ENCODE measurements around the gene MAD1L1. TPM values are rescaled to one million over a fixed set of nuclear protein-coding genes. Genes with fewer than 3 reads are reported as not detected.

MAD1L1 gene
- total and polyA plus RNA-seq, 2 of the 8 experiments (the other 6 are each of a cell fraction or from before 2014, with no cell fraction given): 40.4 to 44.6 TPM

GRCh38 chr7:2042650-2043049, 190.1 kb downstream of the MAD1L1 start:
- Histone ChIP-seq H3K18ac (ENCODE audit: extremely low read depth, low read length) (no peak overlapping the region), H4K20me1 (replicated peaks in 1 of 2; ENCODE audit: control insufficient read depth in 1 of 2, insufficient read depth in 2 of 2, low read length in 2 of 2) (peaks cover 3 to 6% of the 10 kb centered on the region in 2 experiments), H3K9me3 (ENCODE audit: insufficient read depth in 2 of 2, low read depth in 1 of 2, low read length in 1 of 2) (peaks cover 0 to 3% of the 10 kb centered on the region in 2 experiments; a peak in 1 of 4 replicates), H3K36me3 (ENCODE audit: control insufficient read depth in 2 of 4, insufficient read depth in 4 of 4, low read length in 3 of 4) (peaks cover 0 to 3% (median 0%) of the 10 kb centered on the region in 4 experiments; a peak in 1 of 8 replicates), H4K91ac (replicated peaks; ENCODE audit: insufficient read length, low read length) (no peak overlapping the region), H3K4me3 (ENCODE audit: extremely low read depth in 1 of 4, insufficient read depth in 2 of 4, low read depth in 3 of 4, low read length in 4 of 4) (no peak overlapping the region), H3K23ac (ENCODE audit: insufficient read length) (no peak overlapping the region), H3K9ac (replicated peaks in 1 of 4; ENCODE audit: extremely low read depth in 1 of 4, low read depth in 3 of 4, low read length in 3 of 4) (no peak overlapping the region), H2BK20ac (ENCODE audit: low read length) (no peak overlapping the region), H4K5ac (ENCODE audit: insufficient read length, low read depth, low read length) (no peak overlapping the region), H4K8ac (ENCODE audit: extremely low read depth, insufficient read depth, low read length) (peak overlapping the region; percentile 14; the same call in 1 of the 2 replicates), H2AK5ac (ENCODE audit: low read depth, low read length) (no peak overlapping the region), H2BK5ac (ENCODE audit: low read depth, low read length) (no peak overlapping the region), H3K56ac (replicated peaks; ENCODE audit: insufficient read length, low read depth, low read length) (no peak overlapping the region), H3K79me1 (ENCODE audit: low read depth, low read length) (peaks cover 4% of the 10 kb centered on the region), H3K4me1 (replicated peaks in 1 of 4; ENCODE audit: control insufficient read depth in 3 of 4, insufficient read depth in 4 of 4, low read length in 3 of 4) (peaks cover 0 to 8% (median 1%) of the 10 kb centered on the region in 4 experiments; a peak in 5 of 7 replicates), H3K4ac (replicated peaks; ENCODE audit: insufficient read length, low read depth, low read length) (no peak overlapping the region), H3K27me3 (replicated peaks in 1 of 4; ENCODE audit: control insufficient read depth in 3 of 4, extremely low read depth in 1 of 4, insufficient read depth in 3 of 4, low read length in 3 of 4) (no peaks in the 10 kb centered on the region), H3K79me2 (ENCODE audit: control insufficient read depth in 1 of 2, insufficient read depth in 2 of 2, low read length in 2 of 2) (peaks cover 0 to 2% of the 10 kb centered on the region in 2 experiments; a peak in 1 of 4 replicates), H3K23me2 (ENCODE audit: low read depth, low read length) (no peaks in the 10 kb centered on the region; the same call in 1 of the 2 replicates), H3K4me2 (ENCODE audit: insufficient read depth in 1 of 2, low read depth in 2 of 2, low read length in 2 of 2) (no peak overlapping the region), H3K27ac (ENCODE audit: low read depth, low read length) (no peak overlapping the region), H2BK15ac (ENCODE audit: low read length) (no peak overlapping the region), H2BK120ac (replicated peaks; ENCODE audit: low read depth, low read length) (no peak overlapping the region), H3K14ac (ENCODE audit: insufficient read length) (no peak overlapping the region), H2AFZ (ENCODE audit: low read length) (no peak overlapping the region), H2BK12ac (ENCODE audit: low read depth, low read length) (no peak overlapping the region)
- DNase-seq (ENCODE audit: low read depth in 1 of 2, low spot score in 2 of 2): no peak
- ChIA-PET POLR2A (ENCODE audit: partially characterized antibody) (no interaction called here), CTCF (ENCODE audit: partially characterized antibody) (interaction anchor here (0.9 to 1.7 kb wide), 3 partner anchors 11 to 99 kb away, joined by 3 to 7 read pairs (median 3); no protein-coding TSS in a partner anchor)
- 82% methylated on average over 15 of the region's 15 CpGs; no CpG with 5 or more reads in 1 of the 2 experiments for WGBS, 2 experiments (ENCODE audit: extremely low coverage in 1 of 2, insufficient coverage in 1 of 2, insufficient read length in 1 of 2, insufficient replicate concordance in 2 of 2, low coverage in 1 of 2, low lambda C conversion rate in 2 of 2, missing lambda C conversion rate in 1 of 2)
- FAIRE-seq: no peak
- TF ChIP-seq EGR1 (IDR thresholded peaks at IDR 0.05; ENCODE audit: borderline replicate concordance, low read depth, low read length) (peak; percentile 41; the same call in 1 of the 2 replicates), SP2 (IDR thresholded peaks at IDR 0.05; ENCODE audit: low read length) (no peak), SIN3A (conservative IDR thresholded peaks at IDR 0.05 in 1 of 2, IDR thresholded peaks at IDR 0.05 in 1 of 2; ENCODE audit: low read depth in 1 of 2, low read length in 2 of 2) (no peak), CREB1 (IDR thresholded peaks at IDR 0.05) (no peak)
